H1 (cell line): ENCODE results near the gene DSTN. TPM values are rescaled to one million over a fixed set of nuclear protein-coding genes. Genes with fewer than 3 reads are reported as not detected.
A peak's percentile ranks its signal among the peaks of the same experiment; 100 is the strongest.

ENCODE experiments used
- CTCF ChIA-PET: fragments of 300-600 bp; sonication (Branson Sonifier 250); formaldehyde crosslinking; loops from one replicate; lab custom pipeline; 2021; ENCODE audit not compliant: partially characterized antibody; lab: Charles Lee
- POLR2A ChIA-PET: fragments of 300-600 bp; sonication (Branson Sonifier 250); formaldehyde crosslinking; loops from one replicate; lab custom pipeline; 2021; ENCODE audit warnings: inconsistent platforms; ENCODE audit not compliant: partially characterized antibody; lab: Charles Lee
- DNase-seq, 2 experiments: peaks; one replicate each; pipeline versions ENCODE4 v3.0.0 to v3.0.0-alpha.2; 2010 to 2022; ENCODE audit warnings: low spot score in 2 of 2, low read depth in 1 of 2, mixed read lengths in 1 of 2
- FAIRE-seq: peaks from 2 replicates; lab custom pipeline; 2011; peaks lifted over from hg19 to GRCh38; lab: Jason Lieb, UNC
- H2AFZ ChIP-seq: 2 replicates; pipeline ENCODE4 v1.8.1; 2012; ENCODE audit warnings: low read length, inconsistent platforms
- H2AK5ac ChIP-seq: 2 replicates; pipeline ENCODE4 v1.6.1; 2013; ENCODE audit warnings: low read depth, low read length
- H2BK120ac ChIP-seq: replicated peaks from 2 replicates; pipeline ENCODE3; 2013; ENCODE audit warnings: low read depth, low read length, inconsistent platforms
- H2BK12ac ChIP-seq: 2 replicates; pipeline ENCODE4 v1.6.1; 2013; ENCODE audit warnings: low read depth, low read length
- H2BK15ac ChIP-seq: 2 replicates; pipeline ENCODE4 v1.6.1; 2013; ENCODE audit warnings: low read length
- H2BK20ac ChIP-seq: 2 replicates; pipeline ENCODE4 v1.6.1; 2013; ENCODE audit warnings: low read length
- H2BK5ac ChIP-seq: 2 replicates; pipeline ENCODE4 v1.6.1; 2013; ENCODE audit warnings: low read depth, low read length
- H3K14ac ChIP-seq: 2 replicates; pipeline ENCODE4 v1.6.1; 2013; ENCODE audit warnings: inconsistent platforms; ENCODE audit not compliant: insufficient read length
- H3K18ac ChIP-seq: 2 replicates; pipeline ENCODE4 v1.6.1; 2013; ENCODE audit warnings: low read length; ENCODE audit errors: extremely low read depth
- H3K23ac ChIP-seq: 2 replicates; pipeline ENCODE4 v1.6.1; 2013; ENCODE audit warnings: inconsistent platforms; ENCODE audit not compliant: insufficient read length
- H3K23me2 ChIP-seq: 2 replicates; pipeline ENCODE4 v1.6.1; 2013; ENCODE audit warnings: low read depth, low read length
- H3K27ac ChIP-seq: 2 replicates; pipeline ENCODE4 v1.6.1; 2011; ENCODE audit warnings: low read depth, low read length, inconsistent platforms
- H3K27me3 ChIP-seq, 4 experiments: replicated peaks in 1 of 4; 1 replicate in 1 of 4; 2 replicates in 3 of 4; pipeline versions ENCODE4 v1.6.1 to v1.8.1; 2011 to 2013; ENCODE audit warnings: low read length in 3 of 4, mild to moderate bottlenecking in 3 of 4, inconsistent platforms in 2 of 4, mixed read lengths in 2 of 4, moderate library complexity in 1 of 4; ENCODE audit not compliant: control insufficient read depth in 3 of 4, insufficient read depth in 3 of 4; ENCODE audit errors: extremely low read depth in 1 of 4
- H3K36me3 ChIP-seq, 4 experiments: 2 replicates each; pipeline versions ENCODE4 v1.6.1 to v1.8.1; 2011 to 2013; ENCODE audit warnings: mild to moderate bottlenecking in 4 of 4, low read length in 3 of 4, moderate library complexity in 2 of 4, control low read depth in 1 of 4, inconsistent platforms in 1 of 4; ENCODE audit not compliant: insufficient read depth in 4 of 4, control insufficient read depth in 2 of 4
- H3K4ac ChIP-seq: replicated peaks from 2 replicates; pipeline ENCODE3; 2013; ENCODE audit warnings: low read length, low read depth, mixed read lengths, inconsistent platforms; ENCODE audit not compliant: insufficient read length
- H3K4me1 ChIP-seq, 4 experiments: replicated peaks in 1 of 4; 1 replicate in 1 of 4; 2 replicates in 3 of 4; pipeline versions ENCODE4 v1.6.1 to v1.8.1; 2011 to 2013; ENCODE audit warnings: low read length in 3 of 4, inconsistent platforms in 2 of 4, mixed read lengths in 1 of 4; ENCODE audit not compliant: insufficient read depth in 4 of 4, control insufficient read depth in 3 of 4
- H3K4me2 ChIP-seq, 2 experiments: 2 replicates each; pipeline versions ENCODE4 v1.6.1 to v1.8.1; 2011 to 2013; ENCODE audit warnings: low read depth in 2 of 2, low read length in 2 of 2, control low read depth in 1 of 2, inconsistent platforms in 1 of 2, mild to moderate bottlenecking in 1 of 2; ENCODE audit not compliant: insufficient read depth in 1 of 2
- H3K4me3 ChIP-seq, 4 experiments: fragments of 200-600, 300-600 bp in 1 of 4; sonication (generic), shearing (Covaris generic), sonication (Bioruptor Twin) in 1 of 4; 2 replicates each; pipeline versions ENCODE4 v1.5.1 to v1.8.1; 2011 to 2016; ENCODE audit warnings: low read length in 4 of 4, low read depth in 3 of 4, control low read depth in 2 of 4, inconsistent platforms in 2 of 4, mild to moderate bottlenecking in 2 of 4, mixed read lengths in 1 of 4, moderate library complexity in 1 of 4; ENCODE audit not compliant: insufficient read depth in 2 of 4; ENCODE audit errors: extremely low read depth in 1 of 4
- H3K56ac ChIP-seq: replicated peaks from 2 replicates; pipeline ENCODE3; 2013; ENCODE audit warnings: low read depth, mild to moderate bottlenecking, mixed read lengths, low read length, inconsistent platforms; ENCODE audit not compliant: insufficient read length
- H3K79me1 ChIP-seq: 2 replicates; pipeline ENCODE4 v1.6.1; 2013; ENCODE audit warnings: low read depth, low read length, control low read depth
- H3K79me2 ChIP-seq, 2 experiments: 2 replicates each; pipeline versions ENCODE4 v1.6.1 to v1.8.1; 2012 to 2013; ENCODE audit warnings: low read length in 2 of 2, mild to moderate bottlenecking in 2 of 2, inconsistent platforms in 1 of 2; ENCODE audit not compliant: insufficient read depth in 2 of 2, control insufficient read depth in 1 of 2
- H3K9ac ChIP-seq, 4 experiments: replicated peaks in 1 of 4; 1 replicate in 1 of 4; 2 replicates in 3 of 4; pipeline versions ENCODE4 v1.6.1 to v1.8.1; 2011 to 2013; ENCODE audit warnings: low read depth in 3 of 4, low read length in 3 of 4, control low read depth in 2 of 4, mild to moderate bottlenecking in 2 of 4, moderate library complexity in 2 of 4, inconsistent platforms in 1 of 4; ENCODE audit errors: extremely low read depth in 1 of 4
- H3K9me3 ChIP-seq, 2 experiments: 2 replicates each; pipeline versions ENCODE4 v1.6.1 to v1.8.1; 2012 to 2013; ENCODE audit warnings: mild to moderate bottlenecking in 2 of 2, moderate library complexity in 2 of 2, control low read depth in 1 of 2, inconsistent platforms in 1 of 2, low read depth in 1 of 2, low read length in 1 of 2, mixed read lengths in 1 of 2; ENCODE audit not compliant: insufficient read depth in 2 of 2
- H4K20me1 ChIP-seq, 2 experiments: replicated peaks in 1 of 2; 2 replicates each; pipeline versions ENCODE3 to v1.8.1; 2011 to 2013; ENCODE audit warnings: inconsistent platforms in 2 of 2, low read length in 2 of 2, mild to moderate bottlenecking in 1 of 2; ENCODE audit not compliant: insufficient read depth in 2 of 2, control insufficient read depth in 1 of 2
- H4K5ac ChIP-seq: 2 replicates; pipeline ENCODE4 v1.6.1; 2013; ENCODE audit warnings: low read length, low read depth, mixed read lengths, inconsistent platforms; ENCODE audit not compliant: insufficient read length
- H4K8ac ChIP-seq: 2 replicates; pipeline ENCODE4 v1.8.0; 2013; ENCODE audit warnings: mild to moderate bottlenecking, moderate library complexity, low read length, inconsistent platforms; ENCODE audit not compliant: insufficient read depth; ENCODE audit errors: extremely low read depth
- H4K91ac ChIP-seq: replicated peaks from 2 replicates; pipeline ENCODE3; 2013; ENCODE audit warnings: low read length, mixed read lengths, inconsistent platforms; ENCODE audit not compliant: insufficient read length
- ASH2L ChIP-seq: fragments of 200-600, 300-600 bp; sonication (generic); IDR thresholded peaks from one replicate; pipeline ENCODE4 v1.7.1; 2017; ENCODE audit warnings: low read length
- BCL11A ChIP-seq, 2 experiments: IDR thresholded peaks; one replicate each; pipeline ENCODE4 v1.6.1; 2011; ENCODE audit warnings: low read depth in 2 of 2, low read length in 2 of 2, mild to moderate bottlenecking in 2 of 2
- EP300 ChIP-seq, 2 experiments: IDR thresholded peaks; 1 replicate in 1 of 2; 2 replicates in 1 of 2; pipeline ENCODE4 v1.6.1; 2011 to 2012; ENCODE audit warnings: low read depth in 2 of 2, low read length in 2 of 2, mild to moderate bottlenecking in 2 of 2, borderline replicate concordance in 1 of 2, inconsistent platforms in 1 of 2, moderate library complexity in 1 of 2
- FOSL1 ChIP-seq: IDR thresholded peaks from 2 replicates; pipeline ENCODE4 v1.6.1; 2011; ENCODE audit warnings: mild to moderate bottlenecking, low read depth, low read length, moderate library complexity; ENCODE audit not compliant: insufficient read depth
- RNF2 ChIP-seq: fragments of 200-900, 300-1000 bp; sonication (generic); IDR thresholded peaks from 2 replicates; pipeline ENCODE4 v1.7.1; 2016; ENCODE audit warnings: borderline replicate concordance, low read depth, mild to moderate bottlenecking, antibody characterized with exemption, low read length; ENCODE audit not compliant: poor library complexity, severe bottlenecking; ENCODE audit errors: missing control alignments
- SIX5 ChIP-seq: IDR thresholded peaks from 2 replicates; pipeline ENCODE4 v1.6.1; 2011; ENCODE audit warnings: mild to moderate bottlenecking, low read depth, low read length
- SP1 ChIP-seq: IDR thresholded peaks from 2 replicates; pipeline ENCODE4 v1.6.1; 2011; ENCODE audit warnings: low read depth, low read length
- TAF1 ChIP-seq: IDR thresholded peaks from 2 replicates; pipeline ENCODE4 v1.6.1; 2011; ENCODE audit warnings: mild to moderate bottlenecking, low read depth, low read length
- TCF12 ChIP-seq: IDR thresholded peaks from 2 replicates; pipeline ENCODE4 v1.6.1; 2011; ENCODE audit warnings: low read depth, mild to moderate bottlenecking, low read length
- TEAD4 ChIP-seq: IDR thresholded peaks from 2 replicates; pipeline ENCODE4 v1.6.1; 2012; ENCODE audit warnings: low read depth, low read length, inconsistent platforms, mixed read lengths
- polyA plus RNA-seq, 7 experiments: library from polyadenylated mRNA; depleted of rRNA in 3 of 7; stranded (reverse) in 5 of 7; unstranded in 2 of 7; fragments of >200 nt in 5 of 7; fragments of 200-250 nt in 2 of 7; gene quantifications; 1 replicate in 5 of 7; 2 replicates in 1 of 7; 4 replicates in 1 of 7; pipeline versions ENCODE4 v1.2.1 to v1.2.3, GENCODE V29; 2011 to 2013; ENCODE audit warnings: missing spikeins in 2 of 7, mixed read lengths in 2 of 7
- total RNA-seq: library from RNA; stranded (reverse); fragmentation: NEBNext Ultra II Directional; extraction: Animal tissue kit (Norgen Biotek cat#: 25700); gene quantifications from 2 replicates; pipeline ENCODE4 v1.2.1, GENCODE V29; 2021

Gene DSTN
- total and polyA plus RNA-seq, 2 of the 8 experiments (the other 6 are each of a cell fraction or from before 2014, with no cell fraction given) = 43.3 to 208 TPM

GRCh38 chr20:17594443-17594842 lies 24.6 kb downstream of the DSTN start:
- DNase-seq (no peak), FAIRE-seq (no peak)
- Histone ChIP-seq H3K18ac (no peak overlapping the region), H3K23ac (no peak overlapping the region), H3K9ac (no peak overlapping the region), H4K5ac (no peak overlapping the region), H3K36me3 (no peaks in the 10 kb centered on the region; a peak in 1 of 8 replicates), H2AFZ (no peak overlapping the region), H2AK5ac (no peak overlapping the region), H4K91ac (no peak overlapping the region), H3K4me3 (no peak overlapping the region), H3K4me2 (peak overlapping the region in 1 of 2 experiments; percentile 29; a peak in 2 of 4 replicates), H3K9me3 (no peaks in the 10 kb centered on the region), H4K8ac (no peak overlapping the region), H2BK20ac (no peak overlapping the region), H3K4me1 (peaks cover 0 to 18% (median 3%) of the 10 kb centered on the region in 4 experiments; a peak in 5 of 7 replicates), H2BK15ac (no peak overlapping the region), H2BK12ac (no peak overlapping the region; the same call in 1 of the 2 replicates), H3K27ac (no peak overlapping the region), H3K27me3 (no peaks in the 10 kb centered on the region), H3K79me2 (peaks cover 9 to 95% of the 10 kb centered on the region in 2 experiments), H2BK120ac (no peak overlapping the region), H2BK5ac (no peak overlapping the region), H3K56ac (no peak overlapping the region), H3K4ac (no peak overlapping the region), H3K23me2 (no peaks in the 10 kb centered on the region), H4K20me1 (peaks cover 0 to 10% of the 10 kb centered on the region in 2 experiments), H3K79me1 (peaks cover 17% of the 10 kb centered on the region), H3K14ac (no peak overlapping the region)
- ChIA-PET CTCF (interaction anchor here (0.5 to 2.5 kb wide), 16 partner anchors 8 to 671 kb away, joined by 3 to 13 read pairs (median 4); partner anchors contain the start of gene DSTN), POLR2A (interaction anchor here (0.5 to 3.2 kb wide), 10 partner anchors 9 to 37 kb away, joined by 3 to 18 read pairs (median 4); partner anchors contain the start of gene DSTN)
- TF ChIP-seq ASH2L = no peak
- TF ChIP-seq TEAD4 = peak; percentile 74
- no peak for TF ChIP-seq EP300 (IDR thresholded peaks at IDR 0.05; ENCODE audit: borderline replicate concordance in 1 of 2, low read depth in 2 of 2, low read length in 2 of 2)
- no peak for TF ChIP-seq TCF12
- TF ChIP-seq FOSL1 = no peak
- no peak for TF ChIP-seq TAF1
- TF ChIP-seq RNF2 = no peak
- TF ChIP-seq BCL11A (IDR thresholded peaks at IDR 0.05; ENCODE audit: low read depth in 2 of 2, low read length in 2 of 2) = no peak
- TF ChIP-seq SP1 = peak; percentile 72; the same call in 1 of the 2 replicates
- TF ChIP-seq SIX5 = no peak
